Fibroblast of skin of abdomen (primary cell): ENCODE data around the gene ARHGAP15.
A peak's percentile ranks its signal among the peaks of the same experiment; 100 is the strongest.
"Not testable (repeated sequence)": the region's sequence is repeated elsewhere in the genome, so short reads cannot be mapped to it uniquely, and the experiment has no call there.

ENCODE experiments used
- DNase-seq: peaks from one replicate; pipeline ENCODE4 v3.0.0-alpha.2; 2013

ARHGAP15 gene

GRCh38 chr2:143535802-143536201 lies 406.6 kb downstream of the ARHGAP15 start:
- no peak for DNase-seq

- not testable (repeated sequence) for DNase-seq
Observed at GRCh38 chr2:143541899-143542298, 412.7 kb downstream of the ARHGAP15 start.

GRCh38 chr2:143545059-143545948 lies 416.1 kb downstream of the ARHGAP15 start:
- no peak for DNase-seq

- peak; percentile 76 for DNase-seq
Observed at GRCh38 chr2:143545949-143546255, 416.7 kb downstream of the ARHGAP15 start.

- DNase-seq: no peak
Observed at GRCh38 chr2:143548032-143548431, 418.8 kb downstream of the ARHGAP15 start.

- DNase-seq: no peak
Observed at GRCh38 chr2:143550500-143550899, 421.3 kb downstream of the ARHGAP15 start.

GRCh38 chr2:143551971-143552650 lies 422.9 kb downstream of the ARHGAP15 start:
- peak; percentile 61 for DNase-seq

GRCh38 chr2:143553261-143553660 lies 424.0 kb downstream of the ARHGAP15 start:
- DNase-seq: peak; percentile 52

GRCh38 chr2:143558665-143559064 lies 429.4 kb downstream of the ARHGAP15 start:
- peak; percentile 83 for DNase-seq

GRCh38 chr2:143559147-143559546 lies 429.9 kb downstream of the ARHGAP15 start:
- no peak for DNase-seq

- no peak for DNase-seq
Observed at GRCh38 chr2:143560724-143561123, 431.5 kb downstream of the ARHGAP15 start.

GRCh38 chr2:143564419-143564818 lies 435.2 kb downstream of the ARHGAP15 start:
- DNase-seq: no peak

- DNase-seq: no peak
Observed at GRCh38 chr2:143571747-143572146, 442.5 kb downstream of the ARHGAP15 start.

GRCh38 chr2:143572421-143572820 lies 443.2 kb downstream of the ARHGAP15 start:
- no peak for DNase-seq

- DNase-seq: no peak
Observed at GRCh38 chr2:143574069-143574468, 444.9 kb downstream of the ARHGAP15 start.

- DNase-seq: peak; percentile 7
Observed at GRCh38 chr2:143575340-143575739, 446.1 kb downstream of the ARHGAP15 start.

GRCh38 chr2:143577489-143577888 lies 448.3 kb downstream of the ARHGAP15 start:
- no peak for DNase-seq

- no peak for DNase-seq
Observed at GRCh38 chr2:143579456-143579855, 450.2 kb downstream of the ARHGAP15 start.

GRCh38 chr2:143581134-143581533 lies 451.9 kb downstream of the ARHGAP15 start:
- no peak for DNase-seq

- peak; percentile 44 for DNase-seq
Observed at GRCh38 chr2:143582046-143582747, 453.0 kb downstream of the ARHGAP15 start.

GRCh38 chr2:143584936-143585335 lies 455.7 kb downstream of the ARHGAP15 start:
- DNase-seq: peak; percentile 6

- DNase-seq: no peak
Observed at GRCh38 chr2:143586119-143586518, 456.9 kb downstream of the ARHGAP15 start.

- DNase-seq: no peak
Observed at GRCh38 chr2:143588746-143589145, 459.5 kb downstream of the ARHGAP15 start.
